Vagina (tissue), 2 donors: ENCODE data around the gene RBM5.

ENCODE experiments used
- CTCF ChIP-seq, 3 experiments: fragments of 450-650 bp in 2 of 3; fragments of 200-600 bp in 1 of 3; sonication (generic) in 1 of 3; IDR thresholded peaks; one replicate each; pipeline ENCODE4 v1.5.1; 2017 to 2019; ENCODE audit warnings: antibody characterized with exemption in 3 of 3, mild to moderate bottlenecking in 2 of 3, moderate library complexity in 2 of 3
- POLR2A ChIP-seq, 2 donors: fragments of 450-650 bp; IDR thresholded peaks; one replicate each; pipeline ENCODE4 v1.6.1; 2017; ENCODE audit warnings: antibody characterized with exemption in 2 of 2, mild to moderate bottlenecking in 2 of 2, moderate library complexity in 2 of 2

GRCh38 chr3:50121072-50122032 lies 32.6 kb downstream of the RBM5 start:
- peak; percentile 70 to 89 (median 81) for TF ChIP-seq CTCF (IDR thresholded peaks at IDR 0.05)
- TF ChIP-seq POLR2A (IDR thresholded peaks at IDR 0.05), result no peak
